Heart right ventricle (tissue), 16 donors: ENCODE data around the gene OR7E24. TPM values are rescaled to one million over a fixed set of nuclear protein-coding genes. Genes with fewer than 3 reads are reported as not detected.

Experiments used
- ATAC-seq, 8 donors: fragments of 200-7000 bp; cut with Tn5 transposase; one replicate each; pipeline ENCODE4 v1.9.1; 2020; ENCODE audit warnings: mild to moderate bottlenecking in 8 of 8, moderate library complexity in 8 of 8, moderate number of reproducible peaks in 1 of 8
- DNase-seq, 2 donors: peaks; one replicate each; pipeline ENCODE4 v3.0.0-alpha.2; 2020
- H3K27ac ChIP-seq, 10 donors: fragments of 200-600 bp; sonication (generic) in 2 of 10; one replicate each; pipeline versions ENCODE4 v1.5.0 to v1.8.0; 2020 to 2022; ENCODE audit warnings: mild to moderate bottlenecking in 3 of 10
- H3K27me3 ChIP-seq, 7 donors: fragments of 200-600 bp; one replicate each; pipeline ENCODE4 v1.8.0; 2021 to 2022; ENCODE audit warnings: mild to moderate bottlenecking in 2 of 7
- H3K36me3 ChIP-seq, 9 donors: fragments of 200-600 bp; sonication (generic) in 1 of 9; one replicate each; pipeline versions ENCODE4 v1.5.0 to v1.8.0; 2020 to 2022; ENCODE audit warnings: mild to moderate bottlenecking in 2 of 9
- H3K4me1 ChIP-seq, 9 donors: fragments of 200-600 bp; sonication (generic) in 1 of 9; one replicate each; pipeline versions ENCODE4 v1.5.0 to v1.8.0; 2020 to 2022; ENCODE audit warnings: mild to moderate bottlenecking in 4 of 9
- H3K4me3 ChIP-seq, 10 donors: fragments of 200-600 bp; sonication (generic) in 2 of 10; one replicate each; pipeline versions ENCODE4 v1.5.0 to v1.8.0; 2020 to 2022; ENCODE audit warnings: mild to moderate bottlenecking in 7 of 10, moderate library complexity in 2 of 10
- H3K9me3 ChIP-seq, 11 donors: fragments of 200-600 bp in 10 of 11; sonication (generic) in 2 of 11; one replicate each; pipeline versions ENCODE4 v1.5.0 to v1.8.0; 2013 to 2022; ENCODE audit warnings: mild to moderate bottlenecking in 2 of 11, control low read depth in 1 of 11, moderate library complexity in 1 of 11
- WGBS, 2 donors: extraction: QIAGEN DNeasy Blood & Tissue Kit; methylation state at CpG; one replicate each; pipeline ENCODE4 v1.1.7; 2013; ENCODE audit warnings: inconsistent platforms in 1 of 2; 5-methylcytosine and 5-hydroxymethylcytosine counted together
- intact Hi-C, 10 donors: fragments of 100-400 bp; cut with DNase I; formaldehyde crosslinking; loops; one replicate each; pipeline versions ENCODE4 v1.11.1 to v1.14.2; 2022
- polyA plus RNA-seq, 2 donors: library from polyadenylated mRNA; stranded (reverse); fragments of 200-250 nt; gene quantifications; one replicate each; pipeline ENCODE4 v1.2.3, GENCODE V29; 2013
- total RNA-seq, 10 donors: library from RNA; stranded (reverse); fragmentation: NEBNext Ultra II Directional in 3 of 10; extraction: Animal tissue kit (Norgen Biotek cat#: 25700) in 3 of 10; gene quantifications; one replicate each; pipeline versions ENCODE4 v1.2.1 to v1.2.4, GENCODE V29; 2021 to 2023
- TF ChIP-seq, protein P1 (sequence below), 9 donors: fragments of 200-600 bp; sonication (generic) in 2 of 9; IDR thresholded peaks; one replicate each; pipeline versions ENCODE4 v1.5.0 to v1.8.0; 2021 to 2022; ENCODE audit warnings: antibody characterized with exemption in 9 of 9, mild to moderate bottlenecking in 5 of 9, moderate library complexity in 1 of 9
- donor health status: Arrhythmogenic right ventricular cardiomyopathy.
- donor health status: ischemic (EF 13 %, LVEDD 7.1; RV severe dilation, severe dysfunction).
- donor health status: healthy with polysubstance abuse.
- donor health status: DM: no; HTN: yes; CAD: no.
- donor health status: DM: no; HTN: no; CAD: no.
- donor health status: ischemic (EF 25% LVEDD 6.9; RV normal size, moderate dysfunction).
- donor health status: ischemic (EF 25% LVEDD 5.7; RV mildly dilated, moderate dysfunction).
- donor health status: healthy.
- donor health status: DM: yes; HTN: yes; CAD: no.
- donor health status: Ischemic cardiomyopathy.
- donor health status: ischemic (EF 35%, LVEDD 5.7; RV mildly dilated, moderate dysfunction).
- donor health status: nonischemic (EF 11% LVEDD 7.7; RV severe dilation, severe dysfunction).
- donor health status: DM: yes; HTN: yes; CAD: no.
- donor health status: PGD.
- donor health status: ischemic (EF 29% LVEDD 5.4; RV normal size, mild dysfunction).
- donor health status: nonischemic (EF 23%, LVEDD 6.1; RV moderate dilation, normal function).

The OR7E24 gene
- total and polyA plus RNA-seq, 12 donors = not detected

DNA sequence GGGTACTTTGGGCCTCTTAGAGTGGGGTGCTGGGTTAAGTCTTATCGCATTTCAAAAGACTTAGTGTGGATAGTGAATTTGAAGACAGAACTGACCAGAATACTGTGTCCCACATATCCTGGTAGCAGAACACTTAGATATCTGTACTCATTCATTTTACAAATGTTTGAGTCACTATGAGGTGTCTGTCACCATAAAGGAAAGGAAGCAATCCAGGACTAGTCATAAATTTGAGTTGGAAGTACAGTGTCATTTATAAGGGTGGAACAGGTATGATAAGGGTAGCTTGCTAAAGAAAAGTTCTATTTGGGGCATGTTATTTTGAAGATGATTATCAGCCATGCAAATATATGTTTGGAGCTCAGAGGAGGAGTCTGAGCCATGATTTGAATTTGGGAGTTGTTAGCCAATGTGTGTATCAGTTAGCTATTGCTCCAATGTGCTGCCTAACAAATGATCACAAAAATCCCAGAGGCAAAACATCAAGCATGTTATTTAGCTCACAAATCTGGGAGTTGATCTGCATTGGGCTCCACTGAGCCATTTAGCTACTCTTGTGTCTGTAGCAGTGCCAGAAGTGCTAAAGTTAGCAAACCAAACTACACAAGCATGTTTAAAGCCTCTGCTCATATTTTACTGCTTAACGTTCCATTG, 38.6 kb downstream of the OR7E24 start:
- no peak overlapping the region for H3K27ac ChIP-seq
- H3K36me3 ChIP-seq = peaks cover 0 to 61% (median 20%) of the 10 kb centered on the region in 9 donors
- H3K27me3 ChIP-seq = peaks cover 0 to 7% (median 0%) of the 10 kb centered on the region in 7 donors
- no peak overlapping the region for H3K4me3 ChIP-seq
- H3K4me1 ChIP-seq = no peaks in the 10 kb centered on the region
- TF ChIP-seq, protein P1, sequence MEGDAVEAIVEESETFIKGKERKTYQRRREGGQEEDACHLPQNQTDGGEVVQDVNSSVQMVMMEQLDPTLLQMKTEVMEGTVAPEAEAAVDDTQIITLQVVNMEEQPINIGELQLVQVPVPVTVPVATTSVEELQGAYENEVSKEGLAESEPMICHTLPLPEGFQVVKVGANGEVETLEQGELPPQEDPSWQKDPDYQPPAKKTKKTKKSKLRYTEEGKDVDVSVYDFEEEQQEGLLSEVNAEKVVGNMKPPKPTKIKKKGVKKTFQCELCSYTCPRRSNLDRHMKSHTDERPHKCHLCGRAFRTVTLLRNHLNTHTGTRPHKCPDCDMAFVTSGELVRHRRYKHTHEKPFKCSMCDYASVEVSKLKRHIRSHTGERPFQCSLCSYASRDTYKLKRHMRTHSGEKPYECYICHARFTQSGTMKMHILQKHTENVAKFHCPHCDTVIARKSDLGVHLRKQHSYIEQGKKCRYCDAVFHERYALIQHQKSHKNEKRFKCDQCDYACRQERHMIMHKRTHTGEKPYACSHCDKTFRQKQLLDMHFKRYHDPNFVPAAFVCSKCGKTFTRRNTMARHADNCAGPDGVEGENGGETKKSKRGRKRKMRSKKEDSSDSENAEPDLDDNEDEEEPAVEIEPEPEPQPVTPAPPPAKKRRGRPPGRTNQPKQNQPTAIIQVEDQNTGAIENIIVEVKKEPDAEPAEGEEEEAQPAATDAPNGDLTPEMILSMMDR (IDR thresholded peaks at IDR 0.05) = no peak
- H3K9me3 ChIP-seq = peaks cover 0 to 99% (median 61%) of the 10 kb centered on the region in 11 donors
- WGBS, 2 donors = 97% methylated on average over 2 of the region's 2 CpGs
- no peak for DNase-seq
- intact Hi-C loops = no loop called here
- no peak for ATAC-seq

DNA sequence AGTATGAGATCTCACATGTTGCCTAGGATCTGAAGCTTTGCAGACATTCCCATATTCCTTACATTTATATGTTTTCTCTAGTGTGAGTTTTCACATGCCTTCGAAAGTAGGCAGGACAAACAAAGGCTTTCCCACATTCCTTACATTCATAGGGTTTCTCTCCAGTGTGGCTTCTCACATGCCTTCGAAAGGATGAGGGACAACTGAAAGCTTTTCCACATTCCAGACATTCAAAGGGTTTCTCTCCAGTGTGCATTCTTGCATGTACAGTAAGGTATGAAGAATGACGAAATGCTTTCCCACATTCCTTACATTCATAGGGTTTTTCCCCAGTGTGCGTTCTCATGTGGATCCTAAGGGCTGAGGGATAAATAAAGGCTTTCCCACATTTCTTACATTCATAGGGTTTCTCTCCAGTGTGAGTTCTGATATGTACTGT, 44.7 kb downstream of the OR7E24 start:
- 96 to 98% methylated on average over 4 of the region's 4 CpGs for WGBS, 2 donors
- ATAC-seq (no peak), DNase-seq (no peak)
- H3K36me3 ChIP-seq = peaks cover 15 to 98% (median 69%) of the 10 kb centered on the region in 9 donors
- H3K4me3 ChIP-seq = no peak overlapping the region
- intact Hi-C loops = no loop called here
- no peak overlapping the region for H3K27ac ChIP-seq
- no peaks in the 10 kb centered on the region for H3K4me1 ChIP-seq
- no peaks in the 10 kb centered on the region for H3K27me3 ChIP-seq
- H3K9me3 ChIP-seq = peaks cover 11 to 100% (median 89%) of the 10 kb centered on the region in 11 donors
- TF ChIP-seq, protein P1 (IDR thresholded peaks at IDR 0.05) = no peak

DNA sequence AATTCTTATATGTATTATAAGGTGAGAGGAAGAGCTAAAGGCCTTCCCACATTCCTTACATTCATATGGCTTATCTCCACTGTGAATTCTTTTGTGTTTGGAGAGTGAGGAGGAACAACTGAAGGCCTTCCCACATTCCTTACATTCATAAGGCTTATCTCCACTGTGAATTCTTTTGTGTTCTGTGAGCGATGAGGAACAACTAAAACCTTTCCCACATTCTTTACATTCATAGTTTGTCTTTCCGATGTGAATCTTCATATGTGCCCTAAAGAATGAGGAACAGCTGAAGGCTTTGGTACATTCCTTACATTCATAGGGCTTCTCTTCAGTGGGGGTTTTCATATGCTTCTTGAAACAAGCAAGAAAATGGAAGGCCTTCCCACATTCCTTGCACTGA, 45.6 kb downstream of the OR7E24 start:
- WGBS, 2 donors = 67 to 83% methylated on average over 2 of the region's 2 CpGs
- Histone ChIP-seq H3K4me1 (no peaks in the 10 kb centered on the region), H3K9me3 (peaks cover 11 to 100% (median 87%) of the 10 kb centered on the region in 11 donors), H3K27me3 (no peaks in the 10 kb centered on the region), H3K27ac (no peak overlapping the region), H3K36me3 (peaks cover 15 to 100% (median 78%) of the 10 kb centered on the region in 9 donors), H3K4me3 (no peak overlapping the region)
- DNase-seq (no peak), ATAC-seq (no peak)
- TF ChIP-seq, protein P1 (IDR thresholded peaks at IDR 0.05) = no peak
- intact Hi-C loops = no loop called here

Other genes starting within 250 kb of the OR7E24 start
- gene MUC16, start 240.5 kb upstream of the OR7E24 start, total RNA-seq = under 1 TPM in 5 of 10 donors, not detected in 5; under 0.01 to 0.31 (median 0.07) TPM
- gene MUC16, start 240.5 kb upstream of the OR7E24 start, polyA plus RNA-seq = not detected
- not detected for gene OR1M1, start 163.9 kb upstream of the OR7E24 start, total RNA-seq
- not detected for gene OR1M1, start 163.9 kb upstream of the OR7E24 start, polyA plus RNA-seq
- gene OR7G2, start 143.5 kb upstream of the OR7E24 start, total RNA-seq = not detected
- gene OR7G2, start 143.5 kb upstream of the OR7E24 start, polyA plus RNA-seq = not detected
- not detected for gene OR7G1, start 135.2 kb upstream of the OR7E24 start, total RNA-seq
- gene OR7G1, start 135.2 kb upstream of the OR7E24 start, polyA plus RNA-seq = not detected
- not detected for gene OR7G3, start 124.0 kb upstream of the OR7E24 start, total RNA-seq
- not detected for gene OR7G3, start 124.0 kb upstream of the OR7E24 start, polyA plus RNA-seq
- 10 to 100 TPM; 13.4 to 17.8 (median 15.7) TPM for gene ZNF317, start 110.5 kb upstream of the OR7E24 start, total RNA-seq
- 10 to 100 TPM; 10.5 to 28.7 TPM for gene ZNF317, start 110.5 kb upstream of the OR7E24 start, polyA plus RNA-seq
- under 1 TPM in 1 of 10 donors, not detected in 9; 0.12 TPM for gene OR7D2, start 72.0 kb upstream of the OR7E24 start, total RNA-seq
- not detected for gene OR7D2, start 72.0 kb upstream of the OR7E24 start, polyA plus RNA-seq
- gene OR7D4, start 31.3 kb upstream of the OR7E24 start, total RNA-seq = not detected
- not detected for gene OR7D4, start 31.3 kb upstream of the OR7E24 start, polyA plus RNA-seq
- gene ZNF699, start 58.9 kb downstream of the OR7E24 start, total RNA-seq = 1 to 10 TPM; 2.7 to 6.5 (median 4.2) TPM
- under 1 TPM; 0.80 to 0.99 TPM for gene ZNF699, start 58.9 kb downstream of the OR7E24 start, polyA plus RNA-seq
- gene ZNF559, start 73.2 kb downstream of the OR7E24 start, total RNA-seq = 10 to 100 TPM in 9 of 10 donors, 1 to 10 TPM in 1; 9.8 to 21.2 (median 17.5) TPM
- 10 to 100 TPM; 13.1 to 42.8 TPM for gene ZNF559, start 73.2 kb downstream of the OR7E24 start, polyA plus RNA-seq
- gene ZNF177, start 112.1 kb downstream of the OR7E24 start, total RNA-seq = 1 to 10 TPM; 1.6 to 4.1 (median 3.0) TPM
- 1 to 10 TPM; 2.0 to 6.8 TPM for gene ZNF177, start 112.1 kb downstream of the OR7E24 start, polyA plus RNA-seq
- gene ZNF266, start 184.6 kb downstream of the OR7E24 start, total RNA-seq = 1 to 10 TPM; 4.8 to 9.1 (median 7.8) TPM
- gene ZNF266, start 184.6 kb downstream of the OR7E24 start, polyA plus RNA-seq = 10 to 100 TPM; 10.3 to 22.9 TPM
- under 1 TPM in 3 of 10 donors, not detected in 7; 0.09 to 0.35 (median 0.13) TPM for gene ZNF560, start 247.7 kb downstream of the OR7E24 start, total RNA-seq
- gene ZNF560, start 247.7 kb downstream of the OR7E24 start, polyA plus RNA-seq = under 1 TPM in 1 of 2 donors, not detected in 1; 0.01 TPM